Measurements from ENCODE around the gene INA. TPM values are rescaled to one million over a fixed set of nuclear protein-coding genes. Genes with fewer than 3 reads are reported as not detected.

Gene INA
- total RNA-seq, 1 donor from 2014 or later: 6.2 TPM

GRCh38 chr10:103333934-103334520 lies 57.1 kb downstream of the INA start:
- H3K36me3 Mint-ChIP-seq (ENCODE audit: insufficient read depth): peaks cover 10% of the 10 kb centered on the region
- peak; percentile 77 for TF ChIP-seq CTCF (IDR thresholded peaks at IDR 0.05; ENCODE audit: unreplicated experiment)
- no peaks in the 10 kb centered on the region for H3K4me1 Mint-ChIP-seq (ENCODE audit: low read depth)
- no peak overlapping the region for H3K27ac Mint-ChIP-seq
- H3K4me3 Mint-ChIP-seq (ENCODE audit: low read depth): no peak overlapping the region
- H3K27me3 Mint-ChIP-seq: no peaks in the 10 kb centered on the region
- H3K9me3 Mint-ChIP-seq (ENCODE audit: low read depth): no peaks in the 10 kb centered on the region
- no peak for DNase-seq (ENCODE audit: low spot score, unreplicated experiment)

- Mint-ChIP-seq H3K4me1 (ENCODE audit: low read depth) (no peaks in the 10 kb centered on the region), H3K27ac (no peak overlapping the region), H3K4me3 (ENCODE audit: low read depth) (no peak overlapping the region), H3K27me3 (no peaks in the 10 kb centered on the region), H3K36me3 (ENCODE audit: insufficient read depth) (peaks cover 10% of the 10 kb centered on the region), H3K9me3 (ENCODE audit: low read depth) (no peaks in the 10 kb centered on the region)
- DNase-seq (ENCODE audit: low spot score, unreplicated experiment): no peak
- TF ChIP-seq CTCF (IDR thresholded peaks at IDR 0.05; ENCODE audit: unreplicated experiment): no peak
Observed at GRCh38 chr10:103334567-103334966, 57.6 kb downstream of the INA start.

GRCh38 chr10:103336370-103336769 lies 59.4 kb downstream of the INA start:
- Mint-ChIP-seq H3K4me1 (ENCODE audit: low read depth) (no peaks in the 10 kb centered on the region), H3K9me3 (ENCODE audit: low read depth) (no peaks in the 10 kb centered on the region), H3K27ac (no peak overlapping the region), H3K4me3 (ENCODE audit: low read depth) (no peak overlapping the region), H3K36me3 (ENCODE audit: insufficient read depth) (peaks cover 8% of the 10 kb centered on the region), H3K27me3 (no peaks in the 10 kb centered on the region)
- no peak for DNase-seq (ENCODE audit: low spot score, unreplicated experiment)
- no peak for TF ChIP-seq CTCF (IDR thresholded peaks at IDR 0.05; ENCODE audit: unreplicated experiment)

Other genes with a start within 250 kb of the INA start
- gene NT5C2, start 83.9 kb upstream of the INA start, total RNA-seq: 131 and 135 TPM in 2 replicates
- gene RPEL1, start 31.3 kb upstream of the INA start, total RNA-seq: not detected in 2 replicates
- 13.4 and 14.0 TPM in 2 replicates for gene PCGF6, start 74.0 kb downstream of the INA start, total RNA-seq
- gene TAF5, start 90.8 kb downstream of the INA start, total RNA-seq: 7.7 and 8.9 TPM in 2 replicates
- gene ATP5MK, start 119.3 kb downstream of the INA start, total RNA-seq: 251 and 264 TPM in 2 replicates
- gene PDCD11, start 119.5 kb downstream of the INA start, total RNA-seq: 56.1 and 58.1 TPM in 2 replicates
- 0.58 and 0.69 TPM in 2 replicates for gene CALHM2, start 175.2 kb downstream of the INA start, total RNA-seq
- not detected in 2 replicates for gene CALHM1, start 181.8 kb downstream of the INA start, total RNA-seq
- 0.41 and 1.3 TPM in 2 replicates for gene CALHM3, start 202.1 kb downstream of the INA start, total RNA-seq
- gene NEURL1, start 216.6 kb downstream of the INA start, total RNA-seq: 17.6 and 21.5 TPM in 2 replicates